HG02759 (cell line): ENCODE data around the gene IRAK3.
"Not testable (repeated sequence)": the region's sequence is repeated elsewhere in the genome, so short reads cannot be mapped to it uniquely, and the experiment has no call there.

ENCODE experiments used
- ATAC-seq: cut with Tn5 transposase; IDR thresholded peaks from one replicate; pipeline ENCODE4 v1.9.1; 2021; ENCODE audit warnings: mild to moderate bottlenecking, moderate library complexity; ENCODE audit not compliant: unreplicated experiment

The IRAK3 gene

GRCh38 chr12:66211573-66211972, 22.6 kb downstream of the IRAK3 start:
- ATAC-seq = not testable (repeated sequence)

GRCh38 chr12:66213011-66213410, 24.0 kb downstream of the IRAK3 start:
- not testable (repeated sequence) for ATAC-seq

GRCh38 chr12:66217342-66217917, 28.4 kb downstream of the IRAK3 start:
- ATAC-seq = no peak

- no peak for ATAC-seq
These were observed 39.4 kb downstream of the IRAK3 start for GRCh38 chr12:66228462-66228861.

- ATAC-seq = peak; percentile 39
These were observed 43.2 kb downstream of the IRAK3 start for GRCh38 chr12:66232263-66232662.

- ATAC-seq = peak; percentile 78
These were observed 45.2 kb downstream of the IRAK3 start for GRCh38 chr12:66234037-66234693.

GRCh38 chr12:66234773-66235625, 46.0 kb downstream of the IRAK3 start:
- ATAC-seq = peak; percentile 64

GRCh38 chr12:66235626-66236281, 46.7 kb downstream of the IRAK3 start:
- no peak for ATAC-seq

- not testable (repeated sequence) for ATAC-seq
These were observed 47.3 kb downstream of the IRAK3 start for GRCh38 chr12:66236282-66236675.

- no peak for ATAC-seq
These were observed 48.0 kb downstream of the IRAK3 start for GRCh38 chr12:66236969-66237368.

GRCh38 chr12:66237505-66238175, 48.6 kb downstream of the IRAK3 start:
- ATAC-seq = no peak

- ATAC-seq = no peak
These were observed 50.3 kb downstream of the IRAK3 start for GRCh38 chr12:66239295-66239694.

GRCh38 chr12:66240096-66240820, 51.2 kb downstream of the IRAK3 start:
- ATAC-seq = no peak

- no peak for ATAC-seq
These were observed 52.3 kb downstream of the IRAK3 start for GRCh38 chr12:66241061-66242043.

GRCh38 chr12:66242311-66242710, 53.3 kb downstream of the IRAK3 start:
- no peak for ATAC-seq

GRCh38 chr12:66243911-66244310, 54.9 kb downstream of the IRAK3 start:
- no peak for ATAC-seq

GRCh38 chr12:66244446-66244845, 55.4 kb downstream of the IRAK3 start:
- ATAC-seq = no peak

- ATAC-seq = no peak
These were observed 58.7 kb downstream of the IRAK3 start for GRCh38 chr12:66247741-66248140.

- no peak for ATAC-seq
These were observed 62.0 kb downstream of the IRAK3 start for GRCh38 chr12:66251049-66251448.
